ENCODE results near the gene ADAM15. TPM values are rescaled to one million over a fixed set of nuclear protein-coding genes. Genes with fewer than 3 reads are reported as not detected.

ADAM15 gene
- total RNA-seq, 4 donors from 2014 or later, result 58.6 to 270 (median 153) TPM

DNA sequence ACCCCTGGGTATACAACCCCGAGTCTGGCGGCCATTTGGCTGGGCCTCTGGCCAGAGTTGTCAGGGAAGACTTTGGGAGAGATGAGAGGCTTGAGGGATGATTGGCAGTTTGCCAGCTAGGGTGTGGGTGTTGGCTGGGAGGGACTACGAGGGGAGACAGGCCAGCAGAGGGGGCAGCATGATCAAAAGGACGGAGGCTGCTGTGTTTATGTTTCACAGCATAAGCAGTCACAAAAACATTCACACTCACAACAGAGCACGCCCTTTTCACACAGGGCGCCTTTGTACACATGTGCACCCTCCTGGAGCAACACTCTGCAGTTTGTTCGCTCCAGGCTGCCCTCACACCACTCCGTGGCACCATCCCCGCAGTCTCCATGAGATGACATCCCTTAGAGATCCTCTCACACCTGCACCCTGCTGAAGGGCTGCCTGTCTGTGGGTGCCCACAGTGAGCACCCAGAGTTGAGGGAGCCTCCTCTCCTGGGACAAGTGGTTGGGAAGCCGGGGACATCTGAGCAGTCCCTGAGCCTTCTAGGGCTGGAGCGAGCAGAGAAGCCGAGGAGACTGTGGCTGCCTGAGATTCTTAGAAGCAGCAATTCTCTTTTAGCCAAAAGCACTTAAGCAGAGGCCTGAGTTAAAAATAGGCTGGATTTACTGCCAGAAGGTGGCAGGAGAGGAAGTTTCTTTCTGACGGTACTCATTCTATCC, 43.0 kb downstream of the ADAM15 start:
- TF ChIP-seq POLR2A (IDR thresholded peaks at IDR 0.05), result no peak
- TF ChIP-seq, protein P1, sequence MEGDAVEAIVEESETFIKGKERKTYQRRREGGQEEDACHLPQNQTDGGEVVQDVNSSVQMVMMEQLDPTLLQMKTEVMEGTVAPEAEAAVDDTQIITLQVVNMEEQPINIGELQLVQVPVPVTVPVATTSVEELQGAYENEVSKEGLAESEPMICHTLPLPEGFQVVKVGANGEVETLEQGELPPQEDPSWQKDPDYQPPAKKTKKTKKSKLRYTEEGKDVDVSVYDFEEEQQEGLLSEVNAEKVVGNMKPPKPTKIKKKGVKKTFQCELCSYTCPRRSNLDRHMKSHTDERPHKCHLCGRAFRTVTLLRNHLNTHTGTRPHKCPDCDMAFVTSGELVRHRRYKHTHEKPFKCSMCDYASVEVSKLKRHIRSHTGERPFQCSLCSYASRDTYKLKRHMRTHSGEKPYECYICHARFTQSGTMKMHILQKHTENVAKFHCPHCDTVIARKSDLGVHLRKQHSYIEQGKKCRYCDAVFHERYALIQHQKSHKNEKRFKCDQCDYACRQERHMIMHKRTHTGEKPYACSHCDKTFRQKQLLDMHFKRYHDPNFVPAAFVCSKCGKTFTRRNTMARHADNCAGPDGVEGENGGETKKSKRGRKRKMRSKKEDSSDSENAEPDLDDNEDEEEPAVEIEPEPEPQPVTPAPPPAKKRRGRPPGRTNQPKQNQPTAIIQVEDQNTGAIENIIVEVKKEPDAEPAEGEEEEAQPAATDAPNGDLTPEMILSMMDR (IDR thresholded peaks at IDR 0.05), result peak in 3 of 4 experiments; percentile 52 to 55 (median 55)
- no peaks in the 10 kb centered on the region for H3K27me3 ChIP-seq
- no peaks in the 10 kb centered on the region for H3K9me3 ChIP-seq
- no peaks in the 10 kb centered on the region for H3K36me3 ChIP-seq
- peak; percentile 54 to 72 for DNase-seq
- H3K27ac ChIP-seq, result peak overlapping the region; percentile 64 to 76
- no peak overlapping the region for H3K4me3 ChIP-seq
- peaks cover 4 to 5% of the 10 kb centered on the region in 2 donors for H3K4me1 ChIP-seq
- intact Hi-C loops (cut with DNase I; ENCODE audit: low total_unique reads), result loop anchor here (2.0 kb wide), 1 partner anchor 77 kb away; no protein-coding TSS in a partner anchor

DNA sequence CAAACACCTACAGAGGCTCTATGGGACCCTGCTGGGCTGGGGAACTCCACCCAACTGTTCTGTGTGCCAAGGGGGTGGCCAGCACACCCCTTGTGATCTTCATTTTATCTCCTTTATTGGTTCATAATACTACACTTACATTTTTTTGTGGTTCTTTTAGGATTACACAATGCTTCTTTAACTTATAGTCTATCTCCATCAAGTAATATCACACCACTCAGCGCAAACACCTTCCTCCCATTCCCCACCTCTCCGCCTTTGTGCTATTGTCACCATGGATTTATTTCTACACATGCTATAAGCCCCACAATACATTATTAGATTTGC, 43.5 kb downstream of the ADAM15 start:
- Histone ChIP-seq H3K27ac (peak overlapping the region; percentile 64 to 76), H3K4me3 (no peak overlapping the region), H3K36me3 (no peaks in the 10 kb centered on the region), H3K9me3 (no peaks in the 10 kb centered on the region), H3K4me1 (peaks cover 4 to 5% of the 10 kb centered on the region in 2 donors), H3K27me3 (no peaks in the 10 kb centered on the region)
- no peak for DNase-seq
- intact Hi-C loops (cut with DNase I; ENCODE audit: low total_unique reads), result no loop called here
- TF ChIP-seq, protein P1 (IDR thresholded peaks at IDR 0.05), result no peak
- TF ChIP-seq POLR2A (IDR thresholded peaks at IDR 0.05), result no peak

DNA sequence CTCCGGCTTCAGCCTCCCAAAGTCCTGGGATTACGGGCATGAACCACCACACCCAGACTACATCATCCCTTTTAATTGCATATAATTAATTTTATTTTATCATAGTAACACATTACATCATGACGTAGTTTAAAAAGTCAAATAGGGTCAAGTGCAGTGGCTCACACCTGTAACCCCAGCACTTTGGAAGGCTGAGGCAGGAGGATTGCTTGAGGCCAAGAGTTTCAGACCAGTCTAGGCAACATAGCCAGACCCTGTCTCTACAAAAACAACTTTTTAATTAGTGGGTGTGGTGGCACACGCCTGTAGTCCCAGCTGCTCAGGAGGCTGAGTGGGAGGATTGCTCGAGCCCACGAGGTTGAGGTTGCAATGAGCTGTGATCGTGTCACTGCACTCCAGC, 48.2 kb downstream of the ADAM15 start:
- TF ChIP-seq, protein P1 (IDR thresholded peaks at IDR 0.05), result no peak
- no peak for TF ChIP-seq POLR2A (IDR thresholded peaks at IDR 0.05)
- H3K36me3 ChIP-seq, result no peaks in the 10 kb centered on the region
- H3K4me3 ChIP-seq, result no peak overlapping the region
- intact Hi-C loops (cut with DNase I; ENCODE audit: low total_unique reads), result no loop called here
- no peaks in the 10 kb centered on the region for H3K27me3 ChIP-seq
- H3K9me3 ChIP-seq, result no peaks in the 10 kb centered on the region
- DNase-seq, result no peak
- peaks cover under 1 to 5% of the 10 kb centered on the region in 2 donors for H3K4me1 ChIP-seq
- H3K27ac ChIP-seq, result no peak overlapping the region

DNA sequence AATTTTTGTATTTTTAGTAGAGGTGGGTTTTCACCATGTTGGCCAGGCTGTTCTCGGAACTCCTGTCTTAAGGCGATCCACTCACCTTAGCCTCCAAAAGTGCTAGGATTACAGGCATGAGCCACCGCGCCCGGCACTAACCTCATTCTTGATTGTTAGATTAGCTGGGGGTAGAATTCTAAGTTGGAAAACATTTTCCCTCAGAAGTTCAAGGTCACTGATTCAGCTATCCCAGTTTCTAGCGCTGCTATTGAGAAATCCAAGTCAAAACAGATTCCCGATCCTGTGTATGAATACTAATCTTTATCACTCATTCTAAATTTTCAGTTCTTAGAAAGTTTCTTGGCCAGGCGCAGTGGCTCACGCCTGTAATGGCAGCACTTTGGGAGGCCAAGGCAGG, 52.2 kb downstream of the ADAM15 start:
- H3K27me3 ChIP-seq, result no peaks in the 10 kb centered on the region
- H3K9me3 ChIP-seq, result no peaks in the 10 kb centered on the region
- H3K4me1 ChIP-seq, result no peaks in the 10 kb centered on the region
- intact Hi-C loops (cut with DNase I; ENCODE audit: low total_unique reads), result no loop called here
- no peak for DNase-seq
- no peak overlapping the region for H3K27ac ChIP-seq
- H3K4me3 ChIP-seq, result no peak overlapping the region
- H3K36me3 ChIP-seq, result no peaks in the 10 kb centered on the region
- TF ChIP-seq, protein P1 (IDR thresholded peaks at IDR 0.05), result no peak
- no peak for TF ChIP-seq POLR2A (IDR thresholded peaks at IDR 0.05)

DNA sequence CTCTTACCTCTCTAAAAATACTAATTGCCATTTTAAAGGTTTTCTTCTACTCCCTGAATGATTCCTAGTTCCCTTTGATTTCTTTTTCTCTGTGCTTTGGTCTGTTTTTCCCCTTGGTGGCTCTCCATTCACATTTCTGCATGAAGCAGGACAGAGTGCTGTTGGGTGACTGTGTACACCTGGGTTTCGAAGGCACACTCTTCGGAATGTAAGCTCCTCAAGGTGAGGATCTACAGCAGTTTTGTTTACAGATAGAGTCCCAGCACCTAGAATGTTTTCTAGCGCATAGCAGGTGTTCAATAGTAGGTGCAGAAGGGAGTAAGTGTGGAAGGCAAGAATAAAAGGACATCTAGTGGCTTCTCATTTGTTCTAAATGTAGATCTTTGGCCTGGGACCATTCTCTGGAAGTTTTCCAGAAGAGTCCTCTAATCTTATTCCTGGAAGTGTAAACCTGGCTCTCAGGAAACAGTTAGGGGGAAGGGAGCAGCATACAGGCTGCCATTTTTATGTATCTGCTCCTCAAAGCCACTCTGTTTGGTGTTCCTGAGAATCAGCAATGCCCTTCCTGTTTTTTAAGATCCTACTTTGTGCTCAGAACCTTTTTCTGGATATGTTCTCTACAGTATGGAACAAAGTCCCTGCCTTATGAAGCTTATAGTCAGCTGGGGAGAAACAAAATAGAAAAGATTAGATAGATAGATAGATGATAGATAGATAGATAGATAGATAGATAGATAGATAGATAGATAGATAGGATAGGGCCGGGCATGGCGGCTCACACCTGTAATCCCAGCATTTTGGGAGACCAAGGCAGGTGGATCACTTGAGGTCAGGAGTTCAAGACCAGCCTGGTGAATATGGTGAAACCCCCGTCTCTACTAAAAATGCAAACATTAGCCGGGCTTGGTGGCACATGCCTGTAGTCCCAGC, 53.8 kb downstream of the ADAM15 start:
- intact Hi-C loops (cut with DNase I; ENCODE audit: low total_unique reads), result no loop called here
- no peaks in the 10 kb centered on the region for H3K9me3 ChIP-seq
- no peaks in the 10 kb centered on the region for H3K4me1 ChIP-seq
- no peak overlapping the region for H3K27ac ChIP-seq
- no peaks in the 10 kb centered on the region for H3K36me3 ChIP-seq
- H3K4me3 ChIP-seq, result no peak overlapping the region
- no peak for DNase-seq
- no peaks in the 10 kb centered on the region for H3K27me3 ChIP-seq
- no peak for TF ChIP-seq POLR2A (IDR thresholded peaks at IDR 0.05)
- TF ChIP-seq, protein P1 (IDR thresholded peaks at IDR 0.05), result peak in 1 of 4 experiments; percentile 4

Data from uterus (tissue), 4 donors.